GM10266 (cell line): ENCODE data around the gene RFX3.

Source experiments
- DNase-seq: peaks from one replicate; pipeline ENCODE4 v3.0.0; 2012; ENCODE audit errors: extremely low spot score
- TF ChIP-seq, protein P1 (sequence below): IDR thresholded peaks from 2 replicates; pipeline ENCODE4 v1.5.1; 2012; ENCODE audit warnings: mild to moderate bottlenecking, low read depth; ENCODE audit not compliant: control insufficient read depth, insufficient read depth; ENCODE audit errors: missing control alignments

RFX3 gene

DNA sequence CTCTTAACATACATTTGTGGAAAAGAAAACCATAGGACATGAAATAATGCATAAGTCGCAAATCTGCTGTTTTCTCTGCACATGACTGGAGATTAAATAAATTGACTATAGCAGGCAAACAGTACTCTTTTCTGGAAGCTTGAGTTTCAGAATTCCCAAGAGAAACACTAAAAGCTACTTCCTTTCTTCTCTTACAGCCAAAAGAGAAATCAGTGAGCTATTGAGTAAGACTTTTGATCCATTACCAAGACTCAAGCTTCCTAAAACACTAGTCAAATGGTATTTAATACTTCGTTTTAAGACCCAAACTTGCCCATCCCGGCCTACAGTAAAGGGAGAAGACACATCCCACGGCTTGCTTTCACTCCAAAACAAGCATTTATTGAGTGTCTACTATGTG, 346.1 kb downstream of the RFX3 start:
- no peak for DNase-seq
- TF ChIP-seq, protein P1, sequence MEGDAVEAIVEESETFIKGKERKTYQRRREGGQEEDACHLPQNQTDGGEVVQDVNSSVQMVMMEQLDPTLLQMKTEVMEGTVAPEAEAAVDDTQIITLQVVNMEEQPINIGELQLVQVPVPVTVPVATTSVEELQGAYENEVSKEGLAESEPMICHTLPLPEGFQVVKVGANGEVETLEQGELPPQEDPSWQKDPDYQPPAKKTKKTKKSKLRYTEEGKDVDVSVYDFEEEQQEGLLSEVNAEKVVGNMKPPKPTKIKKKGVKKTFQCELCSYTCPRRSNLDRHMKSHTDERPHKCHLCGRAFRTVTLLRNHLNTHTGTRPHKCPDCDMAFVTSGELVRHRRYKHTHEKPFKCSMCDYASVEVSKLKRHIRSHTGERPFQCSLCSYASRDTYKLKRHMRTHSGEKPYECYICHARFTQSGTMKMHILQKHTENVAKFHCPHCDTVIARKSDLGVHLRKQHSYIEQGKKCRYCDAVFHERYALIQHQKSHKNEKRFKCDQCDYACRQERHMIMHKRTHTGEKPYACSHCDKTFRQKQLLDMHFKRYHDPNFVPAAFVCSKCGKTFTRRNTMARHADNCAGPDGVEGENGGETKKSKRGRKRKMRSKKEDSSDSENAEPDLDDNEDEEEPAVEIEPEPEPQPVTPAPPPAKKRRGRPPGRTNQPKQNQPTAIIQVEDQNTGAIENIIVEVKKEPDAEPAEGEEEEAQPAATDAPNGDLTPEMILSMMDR: no peak

DNA sequence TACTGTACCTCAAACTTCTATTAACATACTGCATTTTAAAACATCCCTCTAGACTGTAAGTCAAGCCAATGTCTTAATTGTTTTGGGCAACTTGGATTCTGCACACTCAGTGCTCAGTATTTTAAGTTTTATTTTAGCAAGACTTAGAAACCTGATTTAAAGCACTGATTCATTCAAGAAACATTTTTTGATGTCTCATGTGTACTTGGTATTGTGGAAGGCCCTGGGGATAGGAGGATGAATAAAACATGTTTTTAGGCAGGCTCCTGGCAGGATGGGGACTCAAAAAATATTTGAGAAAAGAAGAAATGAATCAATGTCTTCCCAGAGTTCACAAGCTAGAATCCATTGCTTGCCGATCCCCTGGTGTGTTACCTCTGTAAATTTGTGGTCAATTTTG, 347.9 kb downstream of the RFX3 start:
- no peak for DNase-seq
- TF ChIP-seq, protein P1: no peak

GRCh38 chr9:3177146-3177761, 348.5 kb downstream of the RFX3 start:
- TF ChIP-seq, protein P1: no peak
- no peak for DNase-seq

- TF ChIP-seq, protein P1: no peak
Measured at GRCh38 chr9:3173374-3173773, 352.4 kb downstream of the RFX3 start.

GRCh38 chr9:3170819-3171218, 355.0 kb downstream of the RFX3 start:
- DNase-seq: no peak
- TF ChIP-seq, protein P1: no peak

More at GRCh38 chr9:3173374-3173773, 352.4 kb downstream of the RFX3 start:
- no peak for DNase-seq
